Glutamatergic neuron (in vitro differentiated cells): ENCODE measurements around the gene EIF4E2. TPM values are rescaled to one million over a fixed set of nuclear protein-coding genes. Genes with fewer than 3 reads are reported as not detected.

Source experiments
- DNase-seq: peaks from one replicate; pipeline ENCODE4 v3.0.0; 2022
- H3K27ac Mint-ChIP-seq: one replicate; pipeline ENCODE4 v1.8.0; 2020; ENCODE audit warnings: mild to moderate bottlenecking, mixed read lengths, inconsistent platforms; ENCODE audit not compliant: unreplicated experiment
- H3K27me3 Mint-ChIP-seq: one replicate; pipeline ENCODE4 v1.8.0; 2020; ENCODE audit warnings: mild to moderate bottlenecking, moderate library complexity, mixed read lengths, inconsistent platforms; ENCODE audit not compliant: unreplicated experiment
- H3K36me3 Mint-ChIP-seq: one replicate; pipeline ENCODE4 v1.8.0; 2020; ENCODE audit warnings: mild to moderate bottlenecking, mixed read lengths, inconsistent platforms; ENCODE audit not compliant: unreplicated experiment
- H3K4me1 Mint-ChIP-seq: one replicate; pipeline ENCODE4 v1.8.0; 2020; ENCODE audit warnings: mild to moderate bottlenecking, low read depth, mixed read lengths, inconsistent platforms; ENCODE audit not compliant: unreplicated experiment
- H3K4me3 Mint-ChIP-seq: one replicate; pipeline ENCODE4 v1.8.0; 2020; ENCODE audit warnings: mild to moderate bottlenecking, mixed read lengths, inconsistent platforms; ENCODE audit not compliant: unreplicated experiment
- H3K9me3 Mint-ChIP-seq: one replicate; pipeline ENCODE4 v1.8.0; 2020; ENCODE audit warnings: mild to moderate bottlenecking, moderate library complexity, mixed read lengths, inconsistent platforms; ENCODE audit not compliant: unreplicated experiment
- total RNA-seq: library from RNA; stranded (reverse); fragmentation: NEBNext Ultra II Directional; extraction: Animal tissue kit (Norgen Biotek cat#: 25700); gene quantifications from one replicate; pipeline ENCODE4 v1.2.1, GENCODE V29; 2021; ENCODE audit not compliant: unreplicated experiment
- TF ChIP-seq, protein P1 (sequence below): fragments of 200-600 bp; sonication (generic); IDR thresholded peaks from one replicate; pipeline ENCODE4 v1.5.0; 2021; ENCODE audit not compliant: partially characterized antibody, unreplicated experiment

Gene EIF4E2
- total RNA-seq, 1 donor from 2014 or later, result 82.9 TPM

DNA sequence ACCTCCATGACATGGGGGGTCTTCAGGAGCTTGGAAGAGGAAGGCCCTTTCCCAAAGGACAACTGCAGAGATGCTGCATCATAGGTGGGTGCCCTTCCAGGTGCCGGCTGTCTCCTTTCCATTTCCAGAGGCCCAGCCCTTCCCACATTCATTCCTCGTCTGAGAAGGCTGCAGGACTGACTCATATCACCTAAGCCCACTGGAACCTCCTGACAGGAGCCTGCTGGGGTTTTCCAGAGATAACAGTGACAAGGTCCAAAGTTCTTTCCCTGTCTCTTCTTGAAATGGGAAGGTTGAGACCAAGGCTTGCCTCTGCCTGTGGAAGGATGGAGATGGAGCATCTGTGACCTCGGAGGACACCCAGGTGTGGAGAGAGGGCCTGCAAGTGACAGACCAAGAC lies 33.9 kb upstream of the EIF4E2 start:
- TF ChIP-seq, protein P1, sequence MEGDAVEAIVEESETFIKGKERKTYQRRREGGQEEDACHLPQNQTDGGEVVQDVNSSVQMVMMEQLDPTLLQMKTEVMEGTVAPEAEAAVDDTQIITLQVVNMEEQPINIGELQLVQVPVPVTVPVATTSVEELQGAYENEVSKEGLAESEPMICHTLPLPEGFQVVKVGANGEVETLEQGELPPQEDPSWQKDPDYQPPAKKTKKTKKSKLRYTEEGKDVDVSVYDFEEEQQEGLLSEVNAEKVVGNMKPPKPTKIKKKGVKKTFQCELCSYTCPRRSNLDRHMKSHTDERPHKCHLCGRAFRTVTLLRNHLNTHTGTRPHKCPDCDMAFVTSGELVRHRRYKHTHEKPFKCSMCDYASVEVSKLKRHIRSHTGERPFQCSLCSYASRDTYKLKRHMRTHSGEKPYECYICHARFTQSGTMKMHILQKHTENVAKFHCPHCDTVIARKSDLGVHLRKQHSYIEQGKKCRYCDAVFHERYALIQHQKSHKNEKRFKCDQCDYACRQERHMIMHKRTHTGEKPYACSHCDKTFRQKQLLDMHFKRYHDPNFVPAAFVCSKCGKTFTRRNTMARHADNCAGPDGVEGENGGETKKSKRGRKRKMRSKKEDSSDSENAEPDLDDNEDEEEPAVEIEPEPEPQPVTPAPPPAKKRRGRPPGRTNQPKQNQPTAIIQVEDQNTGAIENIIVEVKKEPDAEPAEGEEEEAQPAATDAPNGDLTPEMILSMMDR, result no peak
- no peak for DNase-seq
- Mint-ChIP-seq H3K27me3 (peaks cover 15% of the 10 kb centered on the region), H3K4me1 (peaks cover 2% of the 10 kb centered on the region), H3K4me3 (no peak overlapping the region), H3K9me3 (peaks cover 5% of the 10 kb centered on the region), H3K36me3 (no peaks in the 10 kb centered on the region), H3K27ac (no peak overlapping the region)

DNA sequence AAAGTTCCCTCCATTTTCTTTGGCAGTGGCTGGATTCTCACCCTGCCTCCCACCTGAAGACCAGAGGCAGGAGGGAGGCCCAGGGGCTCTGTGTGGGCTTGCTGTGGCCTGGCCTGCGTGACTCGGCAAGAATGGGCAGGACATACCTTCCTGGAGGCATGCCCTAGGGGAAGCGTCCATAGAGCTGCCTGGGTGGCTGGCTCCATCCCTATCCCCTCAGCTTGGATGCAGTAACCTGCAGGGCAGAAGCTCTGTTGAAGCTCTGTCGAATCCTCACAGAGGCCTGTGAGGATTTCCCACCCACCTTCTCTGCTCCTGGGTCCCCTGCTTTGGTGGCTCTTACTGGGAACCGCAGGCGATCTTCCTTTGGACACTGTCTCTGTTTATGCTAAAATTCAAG lies 31.6 kb upstream of the EIF4E2 start:
- TF ChIP-seq, protein P1, result no peak
- Mint-ChIP-seq H3K9me3 (peaks cover 5% of the 10 kb centered on the region), H3K4me3 (no peak overlapping the region), H3K27ac (no peak overlapping the region), H3K36me3 (no peaks in the 10 kb centered on the region), H3K4me1 (no peaks in the 10 kb centered on the region), H3K27me3 (peaks cover 9% of the 10 kb centered on the region)
- DNase-seq, result no peak

DNA sequence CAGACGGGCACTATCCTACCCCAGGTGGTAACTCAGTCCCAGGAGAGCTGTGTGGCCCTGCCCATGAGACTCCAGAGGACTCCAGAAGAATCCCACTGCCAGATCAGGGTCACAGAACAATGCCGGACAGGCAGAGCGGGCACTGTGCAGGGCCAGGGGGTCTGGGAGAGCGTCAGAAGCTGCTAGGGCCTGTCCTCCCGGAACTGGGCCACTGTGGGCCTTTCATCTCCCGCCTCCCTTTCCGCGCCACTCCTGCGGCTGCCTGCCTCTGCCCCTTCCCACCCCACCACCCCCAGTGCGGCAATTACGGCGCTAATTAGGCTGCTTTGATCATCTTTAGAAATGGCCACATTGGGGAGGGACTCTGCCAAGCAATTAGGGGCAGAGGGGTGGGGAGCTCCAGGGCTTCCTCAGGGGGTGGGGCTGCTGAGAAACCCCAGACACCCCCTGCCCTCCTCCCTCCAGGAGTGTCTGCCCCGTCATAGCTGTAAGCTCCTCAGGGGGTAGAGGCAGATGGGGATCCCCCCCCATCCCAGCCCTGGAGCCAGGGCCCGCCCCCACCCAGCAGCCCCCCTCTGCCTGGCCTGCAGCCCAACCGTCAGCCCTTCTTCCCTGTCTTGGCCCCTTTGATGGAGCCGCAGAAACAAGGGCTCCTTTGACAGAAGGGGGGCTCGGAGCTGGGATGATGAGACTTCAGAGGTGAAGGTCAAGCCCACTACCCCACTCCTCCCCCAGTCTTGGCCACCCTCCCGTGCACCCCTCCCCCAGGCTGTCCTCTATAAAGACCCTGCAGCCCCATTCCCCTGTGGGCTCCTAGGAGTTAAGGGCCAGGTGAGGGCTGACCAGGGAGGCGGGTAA lies 30.7 kb upstream of the EIF4E2 start, which contains the start of gene PRSS56:
TSS of gene PRSS56 (plus strand) at position 808 of the 858 bp plus-strand sequence. CDS start 211 bp downstream, outside the sequence.
- H3K4me3 Mint-ChIP-seq, result no peak within 1 kb of the TSS
- H3K9me3 Mint-ChIP-seq, result peaks cover 4% of the 10 kb centered on the region
- H3K27me3 Mint-ChIP-seq, result peaks cover 10% of the 10 kb centered on the region
- H3K4me1 Mint-ChIP-seq, result peaks cover 2% of the 10 kb centered on the region
- TF ChIP-seq, protein P1, result no peak
- no peak for DNase-seq
- no peaks in the 10 kb centered on the region for H3K36me3 Mint-ChIP-seq
- H3K27ac Mint-ChIP-seq, result no peak within 1 kb of the TSS

DNA sequence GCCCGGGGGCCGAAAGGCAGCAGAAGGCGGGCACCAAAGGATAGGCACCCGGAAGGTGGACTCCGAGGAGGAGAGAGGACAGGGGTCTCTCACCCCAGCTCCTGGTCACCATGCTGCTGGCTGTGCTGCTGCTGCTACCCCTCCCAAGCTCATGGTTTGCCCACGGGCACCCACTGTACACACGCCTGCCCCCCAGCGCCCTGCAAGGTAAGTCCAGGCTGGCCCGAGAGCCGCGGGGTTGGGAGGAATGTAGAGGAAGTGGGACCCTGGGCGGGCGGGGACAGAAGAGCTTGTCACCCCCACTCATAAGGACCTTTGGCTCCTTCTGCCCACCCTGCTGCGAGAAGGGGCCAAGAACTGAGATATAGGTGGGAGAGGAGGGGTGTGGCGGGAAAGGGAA lies 30.0 kb upstream of the EIF4E2 start:
- DNase-seq, result no peak
- H3K4me1 Mint-ChIP-seq, result peaks cover 2% of the 10 kb centered on the region
- no peak overlapping the region for H3K27ac Mint-ChIP-seq
- TF ChIP-seq, protein P1, result no peak
- H3K9me3 Mint-ChIP-seq, result peaks cover 4% of the 10 kb centered on the region
- no peak overlapping the region for H3K4me3 Mint-ChIP-seq
- H3K27me3 Mint-ChIP-seq, result peaks cover 10% of the 10 kb centered on the region
- no peaks in the 10 kb centered on the region for H3K36me3 Mint-ChIP-seq

DNA sequence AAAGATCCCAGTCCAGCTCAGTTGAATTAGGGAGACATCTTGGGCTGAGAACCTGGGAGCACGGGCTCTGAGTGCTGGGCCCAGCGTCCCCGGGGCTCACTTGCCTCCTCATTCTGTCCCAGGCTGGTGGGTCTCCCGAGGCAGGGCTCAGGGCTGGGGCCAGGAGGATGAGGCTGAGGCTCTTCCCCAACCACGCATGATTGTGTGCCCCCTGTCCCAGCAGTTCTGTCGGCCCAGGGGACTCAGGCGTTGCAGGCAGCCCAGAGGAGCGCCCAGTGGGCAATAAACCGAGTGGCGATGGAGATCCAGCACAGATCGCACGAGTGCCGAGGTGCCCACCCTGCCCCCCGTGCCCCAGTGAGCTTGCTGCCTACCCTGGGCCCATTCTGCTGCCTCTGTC lies 29.4 kb upstream of the EIF4E2 start:
- Mint-ChIP-seq H3K36me3 (no peaks in the 10 kb centered on the region), H3K4me3 (no peak overlapping the region), H3K9me3 (peaks cover 4% of the 10 kb centered on the region), H3K4me1 (peaks cover 2% of the 10 kb centered on the region), H3K27ac (no peak overlapping the region), H3K27me3 (peaks cover 8% of the 10 kb centered on the region)
- no peak for DNase-seq
- TF ChIP-seq, protein P1, result no peak
